ENCODE data around the gene CPS1.

GRCh38 chr2:210531050-210531449 lies 25.3 kb upstream of the CPS1 start:
- TF ChIP-seq POLR2AphosphoS5 (IDR thresholded peaks at IDR 0.05) = no peak
- no peak for TF ChIP-seq POLR2A (IDR thresholded peaks at IDR 0.05)

Measured in upper lobe of left lung (tissue), 4 donors.